Stimulated activated naive CD8-positive, alpha-beta T cell treated with anti-CD3 and anti-CD28 coated beads, Interleukin-15, Interleukin-2, amounts not matched to agents 100 U/mL and 50 U/mL, for 24 hours (primary cell): ENCODE results near the gene R3HDM2.
"Not testable (repeated sequence)": the region's sequence is repeated elsewhere in the genome, so short reads cannot be mapped to it uniquely, and the experiment has no call there.

Experiments used
- ATAC-seq: fragments of 150-1000 bp; cut with Tn5 transposase; one replicate; pipeline ENCODE4 v1.10.0; 2021
- DNase-seq: peaks from one replicate; pipeline ENCODE4 v3.0.0; 2021

Gene R3HDM2

GRCh38 chr12:57426948-57427347, 3.9 kb downstream of the R3HDM2 start:
- ATAC-seq = not testable (repeated sequence)

GRCh38 chr12:57420482-57420881, 10.4 kb downstream of the R3HDM2 start:
- no peak for DNase-seq
- ATAC-seq = no peak

More at GRCh38 chr12:57426948-57427347, 3.9 kb downstream of the R3HDM2 start:
- DNase-seq = not testable (repeated sequence)

GRCh38 chr12:57419495-57419894, 11.3 kb downstream of the R3HDM2 start:
- DNase-seq (no peak), ATAC-seq (no peak)

GRCh38 chr12:57418255-57418654, 12.6 kb downstream of the R3HDM2 start:
- ATAC-seq = no peak
- DNase-seq = no peak

- no peak for ATAC-seq
- no peak for DNase-seq
Measured at GRCh38 chr12:57416039-57416996, 14.5 kb downstream of the R3HDM2 start.

GRCh38 chr12:57415088-57415487, 15.8 kb downstream of the R3HDM2 start:
- ATAC-seq (no peak), DNase-seq (no peak)

- ATAC-seq, DNase-seq: not testable (repeated sequence)
Measured at GRCh38 chr12:57414160-57414559, 16.7 kb downstream of the R3HDM2 start.

- DNase-seq (no peak), ATAC-seq (no peak)
Measured at GRCh38 chr12:57410534-57410933, 20.3 kb downstream of the R3HDM2 start.

- DNase-seq = no peak
- peak; percentile 79 for ATAC-seq
Measured at GRCh38 chr12:57404966-57405640, 25.7 kb downstream of the R3HDM2 start.

- not testable (repeated sequence) for ATAC-seq, DNase-seq
Measured at GRCh38 chr12:57402156-57402555, 28.7 kb downstream of the R3HDM2 start.

GRCh38 chr12:57401165-57401564, 29.7 kb downstream of the R3HDM2 start:
- DNase-seq = no peak
- ATAC-seq = no peak

- not testable (repeated sequence) for DNase-seq, ATAC-seq
Measured at GRCh38 chr12:57399718-57400463, 31.0 kb downstream of the R3HDM2 start.

- ATAC-seq (no peak), DNase-seq (no peak)
Measured at GRCh38 chr12:57397441-57397840, 33.4 kb downstream of the R3HDM2 start.

GRCh38 chr12:57395121-57395520, 35.7 kb downstream of the R3HDM2 start:
- no peak for DNase-seq
- ATAC-seq = no peak

- DNase-seq = no peak
- no peak for ATAC-seq
Measured at GRCh38 chr12:57390174-57390573, 40.7 kb downstream of the R3HDM2 start.

GRCh38 chr12:57389033-57389432, 41.8 kb downstream of the R3HDM2 start:
- no peak for ATAC-seq
- no peak for DNase-seq

GRCh38 chr12:57388425-57388824, 42.4 kb downstream of the R3HDM2 start:
- DNase-seq (no peak), ATAC-seq (no peak)

GRCh38 chr12:57386187-57386720, 44.6 kb downstream of the R3HDM2 start:
- no peak for ATAC-seq
- no peak for DNase-seq

- ATAC-seq = no peak
- DNase-seq = no peak
Measured at GRCh38 chr12:57385586-57385985, 45.3 kb downstream of the R3HDM2 start.

GRCh38 chr12:57384478-57384877, 46.4 kb downstream of the R3HDM2 start:
- ATAC-seq (no peak), DNase-seq (no peak)

GRCh38 chr12:57381693-57382220, 49.1 kb downstream of the R3HDM2 start:
- ATAC-seq (peak; percentile 63), DNase-seq (no peak)

GRCh38 chr12:57380300-57380699, 50.5 kb downstream of the R3HDM2 start:
- ATAC-seq (no peak), DNase-seq (no peak)
